GM18505 (cell line): ENCODE results near the gene TAF3.
A peak's percentile ranks its signal among the peaks of the same experiment; 100 is the strongest.

Source experiments
- ATAC-seq: cut with Tn5 transposase; IDR thresholded peaks from one replicate; pipeline ENCODE4 v1.9.1; 2021; ENCODE audit not compliant: unreplicated experiment
- POLR2A ChIP-seq: IDR thresholded peaks from 4 replicates; pipeline ENCODE4 v1.6.1; 2011; ENCODE audit warnings: borderline replicate concordance; ENCODE audit not compliant: insufficient read depth, insufficient read length; ENCODE audit errors: extremely low read depth

TAF3 gene

GRCh38 chr10:7944215-7944480, 125.8 kb downstream of the TAF3 start:
- ATAC-seq: no peak
- no peak for TF ChIP-seq POLR2A

DNA sequence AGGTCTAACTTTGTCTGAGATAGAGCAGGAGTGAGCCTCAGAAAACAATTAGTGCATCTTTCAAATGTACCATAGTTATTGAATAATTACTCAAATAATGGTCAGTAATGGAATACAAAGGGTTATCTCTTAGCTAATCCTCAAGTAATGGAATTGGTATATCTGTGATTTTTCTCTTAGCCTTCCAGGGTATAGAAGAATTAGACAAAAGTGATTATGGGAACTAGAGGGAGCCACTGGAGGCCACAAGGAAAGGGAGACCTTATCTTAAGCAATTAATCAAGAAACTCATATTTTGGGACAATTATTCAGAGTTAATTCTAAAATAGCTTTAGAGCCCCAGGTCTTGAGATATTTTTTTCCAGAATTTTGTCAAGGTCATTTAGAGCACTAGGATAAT, 126.2 kb downstream of the TAF3 start:
- no peak for TF ChIP-seq POLR2A
- no peak for ATAC-seq

GRCh38 chr10:7945034-7945433, 126.7 kb downstream of the TAF3 start:
- TF ChIP-seq POLR2A: no peak
- ATAC-seq: no peak

GRCh38 chr10:7945469-7946187, 127.3 kb downstream of the TAF3 start:
- no peak for ATAC-seq
- no peak for TF ChIP-seq POLR2A

GRCh38 chr10:7948371-7949000, 130.2 kb downstream of the TAF3 start:
- no peak for ATAC-seq

GRCh38 chr10:7950981-7951847, 132.9 kb downstream of the TAF3 start:
- no peak for TF ChIP-seq POLR2A
- ATAC-seq: no peak

More at GRCh38 chr10:7948371-7949000, 130.2 kb downstream of the TAF3 start:
- TF ChIP-seq POLR2A: no peak

DNA sequence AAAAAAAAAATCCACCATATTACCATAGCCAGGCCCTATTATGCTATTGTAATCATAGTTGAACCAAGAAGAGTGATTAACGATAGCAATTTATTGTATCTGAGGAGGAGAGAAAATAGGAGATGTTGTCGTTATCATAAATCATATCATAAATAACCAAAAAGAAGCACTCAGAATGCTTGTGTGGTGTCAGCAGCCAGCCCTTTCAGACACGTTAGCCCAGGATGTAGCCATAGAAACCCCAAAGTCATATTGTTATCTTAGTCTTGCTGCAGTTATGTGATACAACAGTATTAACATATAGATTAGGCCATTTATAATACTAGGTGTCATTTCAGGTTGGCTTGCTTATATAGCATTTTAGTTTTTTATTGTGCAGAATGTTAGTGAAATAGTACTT, 134.0 kb downstream of the TAF3 start:
- no peak for ATAC-seq
- TF ChIP-seq POLR2A: no peak

- no peak for ATAC-seq
- no peak for TF ChIP-seq POLR2A
Measured at GRCh38 chr10:7953447-7953846, 135.1 kb downstream of the TAF3 start.

- no peak for ATAC-seq
- TF ChIP-seq POLR2A: no peak
Measured at GRCh38 chr10:7955446-7955845, 137.1 kb downstream of the TAF3 start.

GRCh38 chr10:7956508-7956907, 138.2 kb downstream of the TAF3 start:
- peak; percentile 92 for ATAC-seq

GRCh38 chr10:7957591-7957990, 139.3 kb downstream of the TAF3 start:
- TF ChIP-seq POLR2A: no peak
- no peak for ATAC-seq

More at GRCh38 chr10:7956508-7956907, 138.2 kb downstream of the TAF3 start:
- TF ChIP-seq POLR2A: no peak

GRCh38 chr10:7958442-7958841, 140.1 kb downstream of the TAF3 start:
- no peak for ATAC-seq
- TF ChIP-seq POLR2A: no peak

- no peak for ATAC-seq
- no peak for TF ChIP-seq POLR2A
Measured at GRCh38 chr10:7960108-7960507, 141.8 kb downstream of the TAF3 start.

- TF ChIP-seq POLR2A: no peak
- ATAC-seq: no peak
Measured at GRCh38 chr10:7962592-7962991, 144.3 kb downstream of the TAF3 start.
